Tibial nerve (tissue), 3 donors: ENCODE measurements around the gene POLR3GL.

ENCODE experiments used
- POLR2A ChIP-seq, 2 donors: fragments of 450-650 bp; IDR thresholded peaks; one replicate each; pipeline ENCODE4 v1.6.1; 2017; ENCODE audit warnings: antibody characterized with exemption in 2 of 2, mild to moderate bottlenecking in 2 of 2, moderate library complexity in 2 of 2
- TF ChIP-seq, protein P1 (sequence below), 5 experiments: fragments of 200-600 bp in 3 of 5; fragments of 450-650 bp in 2 of 5; sonication (generic) in 3 of 5; IDR thresholded peaks; one replicate each; pipeline ENCODE4 v1.5.1; 2016 to 2019; ENCODE audit warnings: antibody characterized with exemption in 5 of 5, mild to moderate bottlenecking in 3 of 5, moderate library complexity in 2 of 5

DNA sequence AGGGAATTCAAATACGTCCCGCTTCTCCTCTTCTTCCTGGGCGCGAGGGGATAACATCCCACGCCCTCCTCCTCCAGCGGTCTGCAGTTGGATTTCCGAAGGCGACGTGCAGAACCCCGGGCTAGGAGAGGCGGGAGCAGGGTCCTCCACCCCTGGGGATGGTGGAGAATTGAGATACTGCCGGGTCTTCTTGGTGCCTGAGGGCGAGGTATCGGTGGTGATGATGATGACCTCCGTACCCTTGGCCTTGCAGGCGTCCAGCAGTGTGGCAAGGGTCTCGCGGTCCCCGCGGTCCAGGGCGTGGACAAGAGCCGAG, 3.4 kb upstream of the POLR3GL start:
- TF ChIP-seq, protein P1, sequence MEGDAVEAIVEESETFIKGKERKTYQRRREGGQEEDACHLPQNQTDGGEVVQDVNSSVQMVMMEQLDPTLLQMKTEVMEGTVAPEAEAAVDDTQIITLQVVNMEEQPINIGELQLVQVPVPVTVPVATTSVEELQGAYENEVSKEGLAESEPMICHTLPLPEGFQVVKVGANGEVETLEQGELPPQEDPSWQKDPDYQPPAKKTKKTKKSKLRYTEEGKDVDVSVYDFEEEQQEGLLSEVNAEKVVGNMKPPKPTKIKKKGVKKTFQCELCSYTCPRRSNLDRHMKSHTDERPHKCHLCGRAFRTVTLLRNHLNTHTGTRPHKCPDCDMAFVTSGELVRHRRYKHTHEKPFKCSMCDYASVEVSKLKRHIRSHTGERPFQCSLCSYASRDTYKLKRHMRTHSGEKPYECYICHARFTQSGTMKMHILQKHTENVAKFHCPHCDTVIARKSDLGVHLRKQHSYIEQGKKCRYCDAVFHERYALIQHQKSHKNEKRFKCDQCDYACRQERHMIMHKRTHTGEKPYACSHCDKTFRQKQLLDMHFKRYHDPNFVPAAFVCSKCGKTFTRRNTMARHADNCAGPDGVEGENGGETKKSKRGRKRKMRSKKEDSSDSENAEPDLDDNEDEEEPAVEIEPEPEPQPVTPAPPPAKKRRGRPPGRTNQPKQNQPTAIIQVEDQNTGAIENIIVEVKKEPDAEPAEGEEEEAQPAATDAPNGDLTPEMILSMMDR (IDR thresholded peaks at IDR 0.05) = no peak
- TF ChIP-seq POLR2A (IDR thresholded peaks at IDR 0.05) = no peak
